Esophagus squamous epithelium (tissue), 5 donors: ENCODE results near the gene SIN3B. TPM values are rescaled to one million over a fixed set of nuclear protein-coding genes. Genes with fewer than 3 reads are reported as not detected.

Experiments
- DNase-seq: peaks from one replicate; lab custom pipeline; 2025; lab: John Stamatoyannopoulos, UW
- H3K27ac ChIP-seq, 4 donors: fragments of 200-600 bp; sonication (generic); one replicate each; pipeline ENCODE4 v1.5.1; 2016 to 2019; ENCODE audit warnings: mild to moderate bottlenecking in 1 of 4
- H3K27me3 ChIP-seq, 4 donors: fragments of 200-600 bp; sonication (generic); 1 replicate in 3 of 4; 2 replicates in 1 of 4; pipeline versions ENCODE4 v1.5.1 to v1.6.0; 2017 to 2021; ENCODE audit warnings: antibody characterized with exemption in 1 of 4
- H3K36me3 ChIP-seq, 3 donors: fragments of 200-600 bp; sonication (generic); one replicate each; pipeline ENCODE4 v1.5.1; 2016 to 2019
- H3K4me1 ChIP-seq, 3 donors: fragments of 200-600 bp; sonication (generic); one replicate each; pipeline ENCODE4 v1.5.1; 2017 to 2019
- H3K4me3 ChIP-seq, 4 donors: fragments of 200-600 bp; sonication (generic); 1 replicate in 3 of 4; 2 replicates in 1 of 4; pipeline ENCODE4 v1.5.1; 2016 to 2019; ENCODE audit warnings: mild to moderate bottlenecking in 2 of 4, moderate library complexity in 1 of 4
- H3K9me3 ChIP-seq, 3 donors: fragments of 200-600 bp; sonication (generic); one replicate each; pipeline ENCODE4 v1.5.1; 2016 to 2019
- POLR2A ChIP-seq, 4 donors: fragments of 450-650 bp; IDR thresholded peaks; one replicate each; pipeline ENCODE4 v1.6.1; 2017; ENCODE audit warnings: antibody characterized with exemption in 4 of 4, mild to moderate bottlenecking in 4 of 4, moderate library complexity in 3 of 4
- WGBS, 2 donors: methylation state at CpG; one replicate each; pipeline ENCODE4 v1.1.5; 2018; 5-methylcytosine and 5-hydroxymethylcytosine counted together
- intact Hi-C: fragments of 100-400 bp; cut with DNase I; formaldehyde crosslinking; loops from one replicate; pipeline ENCODE4 v1.15.0; 2022
- total RNA-seq, 4 donors: library from RNA; depleted of rRNA; stranded (reverse); fragments of >200 nt; gene quantifications; one replicate each; pipeline ENCODE4 v1.1.0, GENCODE V29; 2016
- TF ChIP-seq, protein P1 (sequence below), 6 experiments: fragments of 450-650 bp in 4 of 6; fragments of 200-600 bp in 2 of 6; sonication (generic) in 2 of 6; IDR thresholded peaks; one replicate each; pipeline ENCODE4 v1.5.1; 2016 to 2019; ENCODE audit warnings: antibody characterized with exemption in 6 of 6, mild to moderate bottlenecking in 4 of 6, moderate library complexity in 4 of 6
- donor health status: DM: yes; HTN: yes; CAD: no.

SIN3B gene
- total RNA-seq, 4 donors from 2014 or later, result 11.2 to 34.7 (median 28.5) TPM

DNA sequence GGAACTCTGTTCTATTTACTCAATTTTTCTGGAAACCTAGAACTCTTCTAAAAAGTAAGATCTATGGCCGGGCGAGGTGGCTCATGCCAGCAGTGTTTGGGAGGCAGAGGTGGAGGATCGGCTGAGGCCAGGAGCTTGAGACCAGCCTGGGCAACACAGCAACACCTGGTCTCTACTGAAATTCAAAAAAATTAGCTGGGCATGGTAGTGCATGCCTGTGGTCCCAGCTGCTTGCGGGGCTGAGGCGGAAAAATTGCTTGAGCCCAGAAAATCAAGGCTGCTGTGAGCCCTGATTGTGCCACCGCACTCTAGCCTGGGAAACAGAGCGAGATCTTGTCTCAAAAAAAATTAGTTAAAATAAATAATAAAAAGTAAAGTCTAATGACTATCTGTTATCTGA lies 88.2 kb downstream of the SIN3B start:
- no peak for DNase-seq
- Histone ChIP-seq H3K36me3 (no peaks in the 10 kb centered on the region), H3K27me3 (peaks cover 0 to 17% (median 0%) of the 10 kb centered on the region in 4 donors), H3K4me3 (no peak overlapping the region), H3K4me1 (peaks cover 0 to 18% (median 0%) of the 10 kb centered on the region in 3 donors), H3K27ac (no peak overlapping the region), H3K9me3 (peaks cover 0 to 42% (median 36%) of the 10 kb centered on the region in 3 donors)
- intact Hi-C loops, result no loop called here
- TF ChIP-seq, protein P1, sequence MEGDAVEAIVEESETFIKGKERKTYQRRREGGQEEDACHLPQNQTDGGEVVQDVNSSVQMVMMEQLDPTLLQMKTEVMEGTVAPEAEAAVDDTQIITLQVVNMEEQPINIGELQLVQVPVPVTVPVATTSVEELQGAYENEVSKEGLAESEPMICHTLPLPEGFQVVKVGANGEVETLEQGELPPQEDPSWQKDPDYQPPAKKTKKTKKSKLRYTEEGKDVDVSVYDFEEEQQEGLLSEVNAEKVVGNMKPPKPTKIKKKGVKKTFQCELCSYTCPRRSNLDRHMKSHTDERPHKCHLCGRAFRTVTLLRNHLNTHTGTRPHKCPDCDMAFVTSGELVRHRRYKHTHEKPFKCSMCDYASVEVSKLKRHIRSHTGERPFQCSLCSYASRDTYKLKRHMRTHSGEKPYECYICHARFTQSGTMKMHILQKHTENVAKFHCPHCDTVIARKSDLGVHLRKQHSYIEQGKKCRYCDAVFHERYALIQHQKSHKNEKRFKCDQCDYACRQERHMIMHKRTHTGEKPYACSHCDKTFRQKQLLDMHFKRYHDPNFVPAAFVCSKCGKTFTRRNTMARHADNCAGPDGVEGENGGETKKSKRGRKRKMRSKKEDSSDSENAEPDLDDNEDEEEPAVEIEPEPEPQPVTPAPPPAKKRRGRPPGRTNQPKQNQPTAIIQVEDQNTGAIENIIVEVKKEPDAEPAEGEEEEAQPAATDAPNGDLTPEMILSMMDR (IDR thresholded peaks at IDR 0.05), result no peak
- TF ChIP-seq POLR2A (IDR thresholded peaks at IDR 0.05), result no peak
- WGBS, 2 donors, result 78 to 87% methylated on average over 7 of the region's 7 CpGs

DNA sequence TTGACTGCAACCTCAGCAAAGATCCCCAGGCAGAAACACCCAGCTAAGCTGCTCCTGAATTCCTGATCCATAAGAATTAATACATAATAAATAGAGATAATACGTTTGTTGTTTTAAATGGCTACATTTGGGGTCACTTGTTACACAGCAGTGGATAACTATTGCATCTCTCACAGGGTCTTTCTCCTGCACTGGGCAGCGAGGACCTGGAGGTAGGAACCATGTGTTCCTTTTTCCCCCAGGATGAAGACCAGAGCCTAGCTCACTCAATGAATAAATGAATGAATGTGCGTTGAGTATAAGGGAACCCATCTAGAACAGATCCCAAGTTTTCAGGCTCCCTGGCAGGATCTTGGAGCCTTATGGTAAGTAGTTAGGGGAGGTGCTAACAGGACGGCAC lies 90.3 kb downstream of the SIN3B start:
- no peaks in the 10 kb centered on the region for H3K36me3 ChIP-seq
- TF ChIP-seq POLR2A (IDR thresholded peaks at IDR 0.05), result no peak
- TF ChIP-seq, protein P1 (IDR thresholded peaks at IDR 0.05), result no peak
- H3K27ac ChIP-seq, result no peak overlapping the region
- no peak for DNase-seq
- peaks cover 0 to 19% (median 0%) of the 10 kb centered on the region in 4 donors for H3K27me3 ChIP-seq
- 79 to 96% methylated on average over 4 of the region's 4 CpGs for WGBS, 2 donors
- intact Hi-C loops, result no loop called here
- peaks cover 0 to 18% (median 0%) of the 10 kb centered on the region in 3 donors for H3K4me1 ChIP-seq
- no peak overlapping the region for H3K4me3 ChIP-seq
- H3K9me3 ChIP-seq, result peaks cover 0 to 21% (median 21%) of the 10 kb centered on the region in 3 donors

DNA sequence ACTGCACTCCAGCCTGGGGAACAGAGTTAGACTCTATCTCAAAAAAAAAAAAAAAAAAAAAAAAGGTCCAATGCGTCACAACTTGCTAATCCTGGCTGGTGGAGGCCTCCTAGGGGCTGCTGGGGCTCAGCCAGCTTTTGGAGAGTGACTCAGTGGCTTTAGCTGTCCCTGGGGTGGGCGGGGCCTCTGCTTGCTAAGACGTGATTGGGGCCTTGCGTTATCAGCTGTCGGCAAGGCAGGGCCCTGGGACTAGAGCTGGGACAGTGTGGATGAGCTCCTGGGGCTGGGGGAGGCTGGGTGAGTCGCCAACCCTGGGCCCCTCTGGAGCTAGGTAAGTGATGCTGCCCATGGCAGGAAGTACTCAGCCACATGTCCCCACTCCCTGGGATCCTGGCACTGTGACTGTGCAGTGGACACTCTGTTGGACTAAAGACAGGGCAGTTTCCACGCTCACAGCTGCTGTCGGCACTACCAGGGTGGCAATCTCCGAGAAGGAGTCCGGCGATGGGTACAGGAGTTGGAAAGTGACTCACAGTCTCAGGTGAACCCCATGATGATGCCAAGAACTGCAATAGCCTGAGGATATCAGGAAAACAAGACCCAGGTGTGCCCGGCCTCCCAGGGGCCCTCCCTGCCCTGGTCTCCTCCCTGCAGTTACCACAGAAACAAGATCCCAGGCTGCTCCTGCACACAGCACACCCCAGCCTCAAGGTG lies 91.8 kb downstream of the SIN3B start:
- H3K27ac ChIP-seq, result peak overlapping the region in 1 of 4 donors; percentile 72
- H3K9me3 ChIP-seq, result peaks cover 0 to 24% (median 16%) of the 10 kb centered on the region in 3 donors
- H3K4me3 ChIP-seq, result no peak overlapping the region
- H3K4me1 ChIP-seq, result peaks cover 0 to 18% (median 0%) of the 10 kb centered on the region in 3 donors
- H3K27me3 ChIP-seq, result peaks cover 0 to 12% (median 0%) of the 10 kb centered on the region in 4 donors
- 22 to 71% methylated on average over 6 to 9 of the region's 12 CpGs for WGBS, 2 donors
- intact Hi-C loops, result no loop called here
- no peaks in the 10 kb centered on the region for H3K36me3 ChIP-seq
- TF ChIP-seq POLR2A (IDR thresholded peaks at IDR 0.05), result no peak
- TF ChIP-seq, protein P1 (IDR thresholded peaks at IDR 0.05), result no peak
- no peak for DNase-seq

DNA sequence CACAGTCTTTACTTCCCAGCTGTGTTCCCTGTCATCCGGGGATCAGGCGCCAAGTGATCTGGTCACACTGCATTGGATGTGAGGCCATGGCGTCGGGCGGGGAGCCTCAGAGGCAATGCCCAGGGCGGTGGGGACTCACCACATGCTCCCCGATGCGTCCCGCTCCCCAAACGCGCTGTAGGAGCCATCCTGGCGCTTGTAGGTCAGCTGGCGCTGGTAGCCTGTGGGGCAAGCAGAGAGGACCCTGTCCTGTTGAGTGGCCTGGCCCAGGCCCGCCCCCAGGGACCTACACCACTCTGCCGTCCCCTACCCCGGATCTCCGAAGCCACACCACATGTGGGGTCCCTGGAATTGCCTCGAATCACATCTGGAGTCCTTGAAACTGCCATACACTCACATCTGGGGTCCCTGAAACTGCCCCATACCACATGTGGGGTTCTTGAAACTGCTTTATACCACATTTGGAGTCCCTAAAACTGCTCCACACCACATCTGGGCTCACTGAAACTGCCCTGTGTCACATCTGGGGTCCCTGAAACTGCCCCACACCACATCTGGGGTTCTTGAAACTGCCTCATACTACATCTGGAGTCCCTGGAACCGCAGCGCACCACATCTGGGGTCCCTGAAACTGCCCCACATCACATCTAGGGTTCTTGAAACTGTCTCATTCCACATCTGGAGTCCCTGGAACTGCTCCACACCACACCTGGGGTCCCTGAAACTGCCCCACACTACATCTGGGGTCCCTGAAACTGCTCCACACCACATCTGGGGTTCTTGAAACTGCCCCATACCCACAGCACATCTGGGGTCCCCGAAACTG lies 92.8 kb downstream of the SIN3B start:
- 82 to 85% methylated on average over 6 to 7 of the region's 21 CpGs for WGBS, 2 donors
- DNase-seq, result no peak
- TF ChIP-seq, protein P1 (IDR thresholded peaks at IDR 0.05), result no peak
- TF ChIP-seq POLR2A (IDR thresholded peaks at IDR 0.05), result no peak
- intact Hi-C loops, result no loop called here
- H3K27me3 ChIP-seq, result peaks cover 0 to 12% (median 0%) of the 10 kb centered on the region in 4 donors
- peaks cover 0 to 25% (median 16%) of the 10 kb centered on the region in 3 donors for H3K9me3 ChIP-seq
- H3K4me1 ChIP-seq, result peaks cover 0 to 18% (median 0%) of the 10 kb centered on the region in 3 donors
- H3K36me3 ChIP-seq, result no peaks in the 10 kb centered on the region
- H3K27ac ChIP-seq, result no peak overlapping the region
- H3K4me3 ChIP-seq, result no peak overlapping the region

DNA sequence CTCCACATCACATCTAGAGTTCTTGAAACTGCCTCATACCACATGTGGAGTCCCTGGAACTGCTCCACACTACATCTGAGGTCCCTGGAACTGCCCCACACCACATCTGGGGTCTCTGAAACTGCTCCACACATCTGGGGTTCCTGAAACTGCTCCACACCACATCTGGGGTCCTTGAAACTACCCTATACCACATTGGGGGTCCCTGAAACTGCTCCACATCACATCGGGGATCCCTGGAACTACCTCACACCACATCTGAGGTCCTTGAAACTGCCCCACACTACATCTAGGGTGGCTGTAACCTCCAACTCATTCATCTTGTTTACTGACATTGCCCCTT lies 93.4 kb downstream of the SIN3B start:
- WGBS, 2 donors, result 73 to 75% methylated on average over 1 of the region's 1 CpG
- Histone ChIP-seq H3K36me3 (no peaks in the 10 kb centered on the region), H3K4me3 (no peak overlapping the region), H3K4me1 (peaks cover 0 to 18% (median 0%) of the 10 kb centered on the region in 3 donors), H3K9me3 (peaks cover 0 to 25% (median 16%) of the 10 kb centered on the region in 3 donors), H3K27ac (no peak overlapping the region), H3K27me3 (peaks cover 0 to 12% (median 0%) of the 10 kb centered on the region in 4 donors)
- intact Hi-C loops, result no loop called here
- TF ChIP-seq POLR2A (IDR thresholded peaks at IDR 0.05), result no peak
- TF ChIP-seq, protein P1 (IDR thresholded peaks at IDR 0.05), result no peak
- DNase-seq, result no peak
